ENCODE measurements around the gene JUNB.

The JUNB gene

DNA sequence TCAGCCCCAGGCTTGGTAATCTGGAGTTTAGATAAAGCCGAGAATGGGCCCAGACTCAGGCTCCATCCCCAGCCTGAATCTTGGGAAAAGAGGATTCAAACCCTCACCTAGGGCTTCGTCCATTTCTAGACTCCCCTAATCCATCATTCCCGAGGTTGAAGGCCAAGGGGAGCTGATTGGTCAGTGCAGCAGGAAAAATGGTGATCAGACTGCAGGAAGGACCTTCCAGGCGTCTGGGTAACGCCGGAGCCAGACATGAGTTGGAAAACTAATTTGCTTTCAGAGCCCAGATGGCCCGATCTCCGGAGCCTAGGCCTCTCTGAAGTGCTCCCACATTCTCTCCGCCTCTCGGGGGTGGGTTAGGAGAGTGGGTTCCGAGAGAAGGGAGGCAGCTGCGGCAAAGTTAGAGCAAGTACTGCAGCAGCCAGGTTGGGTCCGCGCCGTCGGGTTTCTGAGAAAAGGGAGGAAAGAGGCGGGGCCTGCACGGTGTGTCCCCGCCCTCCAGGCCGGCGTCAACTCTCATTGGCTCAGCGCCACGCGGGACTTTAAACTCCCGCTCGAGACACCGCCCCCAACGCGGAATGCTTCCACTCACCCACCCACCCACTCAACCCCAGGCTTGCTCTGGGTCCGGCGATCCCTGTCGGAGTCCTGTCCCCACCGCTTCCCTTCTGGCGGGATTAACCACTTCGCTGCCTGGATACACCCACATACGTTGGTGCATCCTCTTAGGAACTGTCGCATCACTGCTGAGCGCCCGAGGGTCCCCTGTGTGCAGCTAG, 43.9 kb downstream of the JUNB start:
- Histone ChIP-seq H4K91ac (ENCODE audit: low read length) (no peak overlapping the region), H3K79me1 (replicated peaks; ENCODE audit: low read length, poor library complexity, severe bottlenecking) (no peaks in the 10 kb centered on the region), H3K27me3 (ENCODE audit: control insufficient read depth in 1 of 2, insufficient read depth in 1 of 2, low read length in 2 of 2) (peaks cover 91 to 95% of the 10 kb centered on the region in 2 experiments), H3K27ac (ENCODE audit: low read length, poor library complexity, severe bottlenecking) (no peak overlapping the region), H4K8ac (ENCODE audit: low read length) (no peak overlapping the region), H3K9me3 (ENCODE audit: control insufficient read depth, low read length) (no peaks in the 10 kb centered on the region), H2BK15ac (ENCODE audit: low read depth, poor library complexity, severe bottlenecking) (no peak overlapping the region), H3K36me3 (ENCODE audit: control insufficient read depth in 1 of 2, insufficient read depth in 2 of 2, low read depth in 1 of 2, low read length in 2 of 2) (no peaks in the 10 kb centered on the region), H3K4me1 (ENCODE audit: control insufficient read depth, insufficient read depth, low read depth, low read length) (peaks cover 29% of the 10 kb centered on the region), H2BK5ac (ENCODE audit: low read depth, low read length, poor library complexity, severe bottlenecking) (no peak overlapping the region), H3K4ac (ENCODE audit: low read depth in 1 of 2, low read length in 2 of 2) (no peak overlapping the region), H3K23ac (ENCODE audit: low read length in 2 of 2) (no peak overlapping the region), H2BK120ac (ENCODE audit: low read depth, low read length) (no peak overlapping the region), H2AK5ac (ENCODE audit: low read length, severe bottlenecking) (no peak overlapping the region), H3K4me2 (ENCODE audit: low read length, poor library complexity, severe bottlenecking) (no peak overlapping the region), H3K18ac (ENCODE audit: low read depth in 1 of 2, low read length in 2 of 2) (no peak overlapping the region), H3K4me3 (ENCODE audit: insufficient read depth in 1 of 2, low read depth in 1 of 2, low read length in 2 of 2) (peak overlapping the region in 1 of 2 experiments; percentile 31), H2BK12ac (ENCODE audit: low read length in 2 of 2) (no peak overlapping the region), H2AFZ (ENCODE audit: low read depth, low read length) (no peak overlapping the region), H3K9ac (ENCODE audit: low read length) (no peak overlapping the region), H3K14ac (ENCODE audit: low read length in 2 of 2) (no peak overlapping the region)
- 19% methylated on average over 38 of the region's 39 CpGs for WGBS
- no peak for DNase-seq

GRCh38 chr19:12836529-12836863, 45.2 kb downstream of the JUNB start:
- no peak overlapping the region for H4K91ac ChIP-seq (ENCODE audit: low read length)
- no peak overlapping the region for H4K8ac ChIP-seq (ENCODE audit: low read length)
- H2AK5ac ChIP-seq (ENCODE audit: low read length, severe bottlenecking), result no peak overlapping the region
- H3K79me1 ChIP-seq (replicated peaks; ENCODE audit: low read length, poor library complexity, severe bottlenecking), result no peaks in the 10 kb centered on the region
- H3K4ac ChIP-seq (ENCODE audit: low read depth in 1 of 2, low read length in 2 of 2), result no peak overlapping the region
- no peak for DNase-seq
- H2BK5ac ChIP-seq (ENCODE audit: low read depth, low read length, poor library complexity, severe bottlenecking), result no peak overlapping the region
- H3K27ac ChIP-seq (ENCODE audit: low read length, poor library complexity, severe bottlenecking), result no peak overlapping the region
- no peak overlapping the region for H3K9ac ChIP-seq (ENCODE audit: low read length)
- H3K9me3 ChIP-seq (ENCODE audit: control insufficient read depth, low read length), result no peaks in the 10 kb centered on the region
- no peak overlapping the region for H3K14ac ChIP-seq (ENCODE audit: low read length in 2 of 2)
- H3K4me1 ChIP-seq (ENCODE audit: control insufficient read depth, insufficient read depth, low read depth, low read length), result peaks cover 33% of the 10 kb centered on the region
- no peak overlapping the region for H2BK15ac ChIP-seq (ENCODE audit: low read depth, poor library complexity, severe bottlenecking)
- H2AFZ ChIP-seq (ENCODE audit: low read depth, low read length), result no peak overlapping the region
- H3K4me3 ChIP-seq (ENCODE audit: insufficient read depth in 1 of 2, low read depth in 1 of 2, low read length in 2 of 2), result no peak overlapping the region
- H3K23ac ChIP-seq (ENCODE audit: low read length in 2 of 2), result no peak overlapping the region
- H3K18ac ChIP-seq (ENCODE audit: low read depth in 1 of 2, low read length in 2 of 2), result no peak overlapping the region
- H3K27me3 ChIP-seq (ENCODE audit: control insufficient read depth in 1 of 2, insufficient read depth in 1 of 2, low read length in 2 of 2), result peaks cover 91 to 95% of the 10 kb centered on the region in 2 experiments
- H3K4me2 ChIP-seq (ENCODE audit: low read length, poor library complexity, severe bottlenecking), result no peak overlapping the region
- H2BK12ac ChIP-seq (ENCODE audit: low read length in 2 of 2), result no peak overlapping the region
- 19% methylated on average over 6 of the region's 6 CpGs for WGBS
- no peak overlapping the region for H2BK120ac ChIP-seq (ENCODE audit: low read depth, low read length)
- no peaks in the 10 kb centered on the region for H3K36me3 ChIP-seq (ENCODE audit: control insufficient read depth in 1 of 2, insufficient read depth in 2 of 2, low read depth in 1 of 2, low read length in 2 of 2)

- no peaks in the 10 kb centered on the region for H3K9me3 ChIP-seq (ENCODE audit: control insufficient read depth, low read length)
- no peaks in the 10 kb centered on the region for H3K36me3 ChIP-seq (ENCODE audit: control insufficient read depth in 1 of 2, insufficient read depth in 2 of 2, low read depth in 1 of 2, low read length in 2 of 2)
- H2BK15ac ChIP-seq (ENCODE audit: low read depth, poor library complexity, severe bottlenecking), result no peak overlapping the region
- H3K9ac ChIP-seq (ENCODE audit: low read length), result no peak overlapping the region
- no peak overlapping the region for H3K14ac ChIP-seq (ENCODE audit: low read length in 2 of 2)
- no peak overlapping the region for H2BK12ac ChIP-seq (ENCODE audit: low read length in 2 of 2)
- no peak overlapping the region for H2AK5ac ChIP-seq (ENCODE audit: low read length, severe bottlenecking)
- H2BK5ac ChIP-seq (ENCODE audit: low read depth, low read length, poor library complexity, severe bottlenecking), result no peak overlapping the region
- peaks cover 32% of the 10 kb centered on the region for H3K4me1 ChIP-seq (ENCODE audit: control insufficient read depth, insufficient read depth, low read depth, low read length)
- DNase-seq, result no peak
- H2AFZ ChIP-seq (ENCODE audit: low read depth, low read length), result no peak overlapping the region
- H4K91ac ChIP-seq (ENCODE audit: low read length), result no peak overlapping the region
- 58% methylated on average over 4 of the region's 4 CpGs for WGBS
- H3K18ac ChIP-seq (ENCODE audit: low read depth in 1 of 2, low read length in 2 of 2), result no peak overlapping the region
- no peaks in the 10 kb centered on the region for H3K79me1 ChIP-seq (replicated peaks; ENCODE audit: low read length, poor library complexity, severe bottlenecking)
- H3K4ac ChIP-seq (ENCODE audit: low read depth in 1 of 2, low read length in 2 of 2), result no peak overlapping the region
- H3K27ac ChIP-seq (ENCODE audit: low read length, poor library complexity, severe bottlenecking), result no peak overlapping the region
- H3K27me3 ChIP-seq (ENCODE audit: control insufficient read depth in 1 of 2, insufficient read depth in 1 of 2, low read length in 2 of 2), result peaks cover 90 to 93% of the 10 kb centered on the region in 2 experiments
- H3K23ac ChIP-seq (ENCODE audit: low read length in 2 of 2), result no peak overlapping the region
- H3K4me2 ChIP-seq (ENCODE audit: low read length, poor library complexity, severe bottlenecking), result no peak overlapping the region
- H4K8ac ChIP-seq (ENCODE audit: low read length), result no peak overlapping the region
- no peak overlapping the region for H2BK120ac ChIP-seq (ENCODE audit: low read depth, low read length)
- H3K4me3 ChIP-seq (ENCODE audit: insufficient read depth in 1 of 2, low read depth in 1 of 2, low read length in 2 of 2), result no peak overlapping the region
These were observed 45.9 kb downstream of the JUNB start for GRCh38 chr19:12837225-12837624.

DNA sequence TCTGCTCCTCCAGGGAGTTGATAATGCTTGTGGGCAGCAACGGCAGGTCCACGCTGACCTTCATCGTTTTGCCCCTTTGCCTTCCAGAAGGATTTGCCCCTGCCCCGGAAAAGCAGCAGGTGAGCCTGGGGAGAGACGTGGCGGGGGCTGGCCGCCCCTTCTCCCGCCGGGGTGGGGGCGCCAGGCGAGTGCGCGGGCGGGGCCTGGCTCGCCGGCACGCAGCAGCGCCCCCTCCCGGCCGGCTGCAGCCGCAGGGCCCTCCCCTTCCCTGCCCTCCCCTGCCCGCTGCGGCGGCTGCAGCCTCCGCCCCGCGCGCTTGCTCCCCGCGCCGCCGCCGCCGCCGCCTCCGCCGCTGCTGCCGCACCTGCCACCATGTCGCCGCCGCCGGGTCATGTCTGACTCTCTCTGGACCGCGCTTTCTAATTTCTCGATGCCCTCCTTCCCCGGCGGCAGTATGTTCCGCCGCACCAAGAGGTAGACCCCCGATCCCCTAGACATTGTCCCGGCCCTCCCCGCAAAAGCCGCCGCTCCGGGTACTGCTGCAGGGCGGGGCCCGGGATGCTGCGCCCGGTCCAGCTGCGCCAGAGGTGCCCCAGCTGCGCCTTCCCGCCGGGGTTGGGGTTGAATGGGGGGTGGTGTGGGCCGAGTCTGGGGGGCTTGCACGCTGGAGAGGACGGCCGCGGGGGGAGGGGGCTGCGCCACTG, 47.0 kb downstream of the JUNB start, which contains the start of gene MAST1:
TSS of gene MAST1 (plus strand) at position 334 of the 704 bp plus-strand sequence. CDS start at position 392, 58 bp downstream.
- Histone ChIP-seq H2AFZ (ENCODE audit: low read depth, low read length) (peak within 1 kb of the TSS; percentile 23), H3K4me3 (ENCODE audit: insufficient read depth in 1 of 2, low read depth in 1 of 2, low read length in 2 of 2) (peak within 1 kb of the TSS in 1 of 2 experiments; percentile 42), H3K79me1 (replicated peaks; ENCODE audit: low read length, poor library complexity, severe bottlenecking) (no peaks in the 10 kb centered on the region), H4K91ac (ENCODE audit: low read length) (no peak within 1 kb of the TSS), H4K8ac (ENCODE audit: low read length) (no peak within 1 kb of the TSS), H2AK5ac (ENCODE audit: low read length, severe bottlenecking) (no peak within 1 kb of the TSS), H3K23ac (ENCODE audit: low read length in 2 of 2) (peak within 1 kb of the TSS in 1 of 2 experiments; percentile 56), H2BK5ac (ENCODE audit: low read depth, low read length, poor library complexity, severe bottlenecking) (no peak within 1 kb of the TSS), H3K27me3 (ENCODE audit: control insufficient read depth in 1 of 2, insufficient read depth in 1 of 2, low read length in 2 of 2) (peaks cover 87 to 93% of the 10 kb centered on the region in 2 experiments), H3K36me3 (ENCODE audit: control insufficient read depth in 1 of 2, insufficient read depth in 2 of 2, low read depth in 1 of 2, low read length in 2 of 2) (no peaks in the 10 kb centered on the region), H2BK15ac (ENCODE audit: low read depth, poor library complexity, severe bottlenecking) (no peak within 1 kb of the TSS), H2BK12ac (ENCODE audit: low read length in 2 of 2) (no peak within 1 kb of the TSS), H3K9ac (ENCODE audit: low read length) (no peak within 1 kb of the TSS), H3K27ac (ENCODE audit: low read length, poor library complexity, severe bottlenecking) (no peak within 1 kb of the TSS), H3K4me1 (ENCODE audit: control insufficient read depth, insufficient read depth, low read depth, low read length) (peaks cover 26% of the 10 kb centered on the region), H3K4me2 (ENCODE audit: low read length, poor library complexity, severe bottlenecking) (peak within 1 kb of the TSS; percentile 41), H3K18ac (ENCODE audit: low read depth in 1 of 2, low read length in 2 of 2) (no peak within 1 kb of the TSS), H3K4ac (ENCODE audit: low read depth in 1 of 2, low read length in 2 of 2) (no peak within 1 kb of the TSS), H3K14ac (ENCODE audit: low read length in 2 of 2) (no peak within 1 kb of the TSS), H3K9me3 (ENCODE audit: control insufficient read depth, low read length) (no peaks in the 10 kb centered on the region), H2BK120ac (ENCODE audit: low read depth, low read length) (no peak within 1 kb of the TSS)
- 1% methylated on average over 54 of the region's 69 CpGs for WGBS
- DNase-seq, result peak; percentile 21

Data from mesenchymal stem cell (in vitro differentiated cells and primary cell).